NAMALWA (cell line): ENCODE results near the gene GABRG3.

ENCODE experiments used
- DNase-seq: peaks from one replicate; pipeline ENCODE4 v3.0.0-alpha.2; 2015; ENCODE audit warnings: low spot score

Gene GABRG3

DNA sequence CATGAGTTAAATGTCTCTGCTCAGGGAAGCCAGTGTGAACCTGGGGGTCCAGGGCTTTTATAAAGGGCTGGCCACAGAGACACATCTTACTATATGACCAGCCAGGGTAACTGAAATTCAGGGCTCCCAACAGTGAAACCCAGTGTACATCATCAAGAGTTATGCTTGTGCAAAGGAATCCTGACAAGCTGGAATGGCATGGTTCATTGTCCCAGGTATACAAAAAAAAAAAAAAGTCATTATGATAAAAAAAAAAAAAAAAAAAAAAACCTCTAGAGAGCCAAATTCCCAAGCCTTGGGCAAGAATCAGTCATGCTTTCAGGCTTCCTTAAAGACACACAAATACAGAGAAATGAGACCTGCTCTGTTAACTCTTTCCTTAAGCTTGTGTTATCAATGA lies 452.0 kb downstream of the GABRG3 start:
- DNase-seq, result no peak

DNA sequence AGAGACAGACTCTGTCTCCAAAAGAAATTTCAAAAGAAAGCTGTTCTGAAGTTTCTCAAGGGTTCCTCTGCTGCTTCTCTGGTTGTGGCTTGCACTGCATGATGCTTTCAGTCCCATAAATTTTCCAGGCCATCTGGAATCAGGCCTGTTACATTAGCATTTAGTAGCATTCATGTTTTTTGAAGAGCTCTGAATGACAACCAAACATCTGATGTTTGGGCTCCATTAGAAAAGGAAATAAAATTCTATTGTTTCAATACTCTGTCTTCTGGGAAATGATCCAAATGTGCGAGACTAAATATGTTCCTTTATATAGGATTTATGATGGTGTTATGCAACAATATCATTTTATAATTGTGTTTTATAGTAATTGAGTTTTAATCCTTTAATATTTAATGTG lies 455.8 kb downstream of the GABRG3 start:
- no peak for DNase-seq

DNA sequence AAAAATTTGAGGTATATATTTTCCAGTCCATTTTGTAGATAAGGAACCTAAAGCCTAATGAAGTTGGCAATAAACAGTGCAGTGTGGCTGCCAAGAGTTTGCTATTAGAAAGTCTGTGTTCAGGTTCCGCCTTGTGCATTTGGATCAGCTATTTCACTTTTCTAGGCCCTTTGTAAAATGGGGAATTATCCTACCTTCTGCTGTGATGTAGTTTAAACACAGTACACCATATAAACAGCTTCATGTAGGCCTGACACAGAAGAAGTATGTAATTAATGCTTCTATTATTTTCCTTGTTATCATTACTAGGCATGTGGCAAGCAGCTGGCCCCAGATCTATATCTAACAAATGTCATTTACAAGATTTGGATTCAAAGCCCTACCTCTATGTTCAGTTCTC lies 456.3 kb downstream of the GABRG3 start:
- DNase-seq, result no peak

DNA sequence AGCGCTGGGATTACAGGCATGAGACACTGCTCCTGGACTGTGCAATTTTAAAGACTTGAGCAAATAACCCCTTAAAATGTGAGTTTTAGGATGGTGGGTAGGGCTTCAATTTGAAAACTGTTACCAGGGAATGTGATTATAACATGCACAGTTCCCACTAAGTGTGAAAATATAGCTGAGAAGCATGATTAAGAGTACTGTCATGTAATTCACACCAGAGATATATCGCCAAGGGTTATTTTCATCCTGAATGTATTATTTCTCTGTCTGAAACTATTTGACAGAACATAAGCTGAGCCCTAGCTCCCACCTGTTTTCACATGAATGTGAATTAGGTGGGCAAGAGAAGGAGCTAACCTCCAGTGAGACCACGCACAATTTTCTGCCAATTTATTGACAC lies 457.2 kb downstream of the GABRG3 start:
- DNase-seq, result no peak

DNA sequence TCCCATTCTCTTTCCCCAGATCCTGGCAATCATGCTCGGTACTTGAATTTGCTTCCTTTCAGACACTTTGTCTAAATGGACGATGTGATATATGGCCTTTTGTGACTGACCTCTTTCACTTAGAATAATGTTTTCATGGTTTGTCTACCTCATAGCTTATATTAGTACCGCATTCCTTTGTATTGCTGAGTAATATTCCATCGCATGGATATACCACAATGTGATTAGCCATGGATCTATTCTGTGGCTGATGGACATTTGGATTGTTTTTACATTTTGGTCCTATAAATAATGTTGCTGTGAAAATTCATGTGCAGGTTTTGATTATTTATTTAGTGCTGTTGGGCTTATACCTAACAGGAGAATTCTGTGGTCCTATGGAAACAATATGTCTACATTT lies 458.6 kb downstream of the GABRG3 start:
- DNase-seq, result no peak

DNA sequence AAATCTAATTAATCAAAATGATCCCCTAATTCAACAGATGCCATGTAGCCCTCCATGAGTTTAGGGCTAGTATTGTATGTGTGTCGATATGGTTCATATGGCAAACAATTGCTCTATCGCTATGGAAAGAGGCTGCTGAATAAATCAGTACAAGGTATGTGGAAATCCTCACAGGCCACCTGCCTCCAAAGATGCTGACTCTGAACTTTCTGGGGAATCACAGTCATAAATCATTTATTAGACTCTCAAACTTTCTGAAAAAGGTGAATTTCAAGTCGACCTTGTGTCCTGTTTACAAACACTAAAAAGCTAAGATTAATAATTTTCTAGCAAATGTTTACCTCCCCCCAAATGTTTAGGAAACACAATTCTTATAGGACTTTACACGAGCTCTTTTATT lies 462.6 kb downstream of the GABRG3 start:
- DNase-seq, result no peak

DNA sequence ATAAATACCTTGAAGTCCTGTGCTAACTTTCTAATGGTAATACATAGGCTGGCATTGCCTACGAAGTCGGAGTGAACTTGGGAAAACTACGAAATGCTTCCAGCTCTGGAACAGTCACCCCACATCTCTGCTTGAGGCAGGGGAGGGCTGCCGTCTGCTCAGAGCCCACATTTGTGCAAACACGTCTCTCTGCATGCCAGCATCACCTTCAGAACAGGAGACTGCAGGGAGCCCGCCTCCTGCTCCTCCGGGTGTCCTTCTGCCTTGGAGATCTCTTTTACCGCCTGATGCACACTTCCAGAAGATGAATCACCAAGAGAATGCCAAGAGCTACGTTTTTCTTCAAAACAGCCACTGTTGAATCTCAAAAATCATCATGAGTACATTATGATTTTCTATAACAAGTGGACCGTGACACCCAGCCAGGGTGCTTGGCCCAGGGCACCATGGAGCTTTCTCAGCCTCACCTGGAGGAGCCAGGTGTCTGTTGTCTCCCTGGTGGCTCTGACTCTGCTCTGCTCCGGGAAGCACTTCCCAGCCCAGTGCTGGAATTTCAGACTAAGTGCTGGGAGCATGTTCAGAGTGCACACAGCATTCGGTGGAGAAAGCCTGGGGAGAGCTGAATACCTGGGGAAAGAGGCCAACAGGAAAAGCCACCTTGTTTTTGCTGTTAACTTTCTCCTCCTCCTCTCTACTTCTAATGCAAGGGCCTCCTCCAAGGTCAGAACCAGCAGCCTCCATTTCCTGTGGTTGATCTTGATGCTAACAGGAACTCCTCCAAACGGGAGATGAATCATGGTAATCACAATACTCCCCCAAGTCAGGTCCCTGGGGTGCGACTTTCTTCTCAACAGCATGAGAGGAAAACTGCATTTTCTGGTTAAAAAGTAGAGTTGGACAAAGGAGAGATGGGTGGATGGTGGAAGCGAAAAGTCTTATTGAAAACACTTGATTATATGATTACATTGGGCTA lies 467.7 kb downstream of the GABRG3 start:
- DNase-seq, result no peak

DNA sequence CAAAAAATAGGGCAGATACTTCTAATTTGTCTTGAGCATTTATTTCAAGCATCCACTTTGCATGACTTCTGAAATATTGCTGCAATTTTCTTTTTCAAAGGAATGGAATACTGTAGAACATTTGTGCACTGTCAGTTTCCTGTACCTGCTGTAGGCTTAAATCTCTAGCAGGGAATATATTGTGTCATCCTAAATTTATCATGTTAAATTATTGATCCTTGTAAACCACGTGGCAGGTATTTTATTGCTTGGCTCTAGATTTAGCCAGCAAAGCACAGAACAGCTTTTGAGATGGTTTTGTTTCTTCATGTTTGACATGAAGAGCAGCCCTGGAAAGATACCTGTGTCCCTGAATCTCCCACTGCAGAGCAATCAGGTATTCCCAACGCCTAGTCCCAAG lies 470.1 kb downstream of the GABRG3 start:
- DNase-seq, result no peak

DNA sequence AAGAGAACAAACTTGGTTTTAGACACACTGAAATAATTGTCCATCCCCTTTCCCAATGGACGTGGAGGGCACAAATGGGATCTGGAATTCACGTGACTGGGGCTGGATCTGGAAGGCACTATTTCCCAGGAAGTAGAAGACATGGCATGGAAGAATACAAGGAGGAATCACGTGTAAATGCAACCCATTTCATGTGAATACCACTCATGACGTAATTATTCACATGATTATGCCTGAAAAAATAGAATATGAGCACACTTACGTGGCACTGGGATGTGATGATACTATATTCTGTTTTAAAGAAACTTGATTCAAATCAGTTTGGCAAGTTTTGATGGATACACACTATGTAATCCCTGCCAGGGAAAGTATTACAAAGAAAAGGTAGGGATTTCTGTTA lies 477.3 kb downstream of the GABRG3 start:
- DNase-seq, result no peak

DNA sequence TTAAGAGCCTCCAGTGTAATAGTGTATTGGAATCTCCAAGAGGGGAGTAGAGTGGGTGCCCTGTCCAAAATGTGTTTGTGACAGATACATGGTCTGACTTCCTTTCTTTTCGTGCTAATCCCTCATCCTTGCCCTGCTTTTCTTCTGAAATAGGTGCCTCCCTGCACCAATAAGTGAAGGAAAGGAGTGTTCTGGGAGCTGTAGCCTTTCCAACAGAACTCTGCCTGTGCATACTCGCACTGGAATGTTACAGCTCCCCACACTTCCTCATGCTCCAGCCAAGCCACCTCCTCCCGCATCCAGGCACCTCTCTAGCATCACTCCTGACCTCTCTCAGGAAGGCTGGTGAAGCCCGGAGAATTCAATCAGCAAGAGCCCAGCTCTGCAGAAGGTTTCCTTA lies 478.0 kb downstream of the GABRG3 start:
- DNase-seq, result no peak

DNA sequence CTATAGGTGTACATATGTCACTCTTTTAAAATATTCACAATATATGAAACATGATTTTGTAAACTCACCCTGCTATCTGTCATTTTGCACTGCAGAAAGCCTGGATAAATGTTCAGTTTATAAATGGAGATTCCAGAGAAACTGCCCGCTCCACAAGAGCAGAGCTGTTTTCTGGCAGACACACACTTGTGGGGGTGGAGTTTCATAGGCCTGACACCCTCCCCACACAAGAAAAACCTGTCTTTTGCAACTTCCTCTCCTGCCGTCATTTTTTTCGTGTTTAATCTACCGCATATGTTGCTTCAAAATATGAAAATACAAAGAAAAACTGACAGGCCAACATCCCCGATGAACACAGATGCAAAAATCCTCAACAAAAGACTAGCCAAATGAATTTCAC lies 479.0 kb downstream of the GABRG3 start:
- DNase-seq, result no peak

DNA sequence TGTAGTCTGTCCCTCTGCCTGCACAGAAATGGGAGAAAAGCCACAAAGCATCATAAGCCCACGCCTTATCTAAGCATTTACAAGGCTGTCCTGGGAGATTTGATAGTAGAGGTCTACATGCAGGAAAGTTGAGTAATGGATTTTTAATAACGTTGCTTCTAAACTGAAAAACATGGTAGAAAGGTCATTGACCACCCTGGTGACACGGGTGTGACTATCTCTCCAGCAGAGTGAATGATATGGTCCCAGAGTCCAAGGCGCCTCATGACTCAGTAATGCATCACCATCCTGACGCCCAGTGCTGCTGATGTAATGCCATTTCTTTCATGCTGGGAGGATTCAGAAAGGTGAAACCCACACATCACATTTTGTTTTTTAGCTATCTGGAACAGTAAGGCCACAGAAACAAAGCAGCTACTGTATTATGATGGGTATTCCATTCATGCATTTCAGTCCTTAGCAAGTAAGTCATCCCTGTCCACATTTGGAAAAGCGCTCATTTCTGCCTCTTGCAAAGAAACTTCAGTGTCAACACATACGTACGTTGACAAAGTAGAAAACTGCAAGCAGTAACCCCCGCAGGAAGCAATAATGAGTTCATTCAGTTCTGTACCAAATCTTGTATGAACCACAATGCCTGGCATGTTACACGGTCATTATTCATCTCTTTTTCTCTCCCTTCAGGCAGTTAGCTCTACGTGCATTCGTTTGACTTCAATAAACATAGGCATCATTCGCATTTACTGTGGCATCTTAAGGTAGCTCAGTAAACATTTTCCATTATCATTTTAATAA lies 483.5 kb downstream of the GABRG3 start:
- no peak for DNase-seq

DNA sequence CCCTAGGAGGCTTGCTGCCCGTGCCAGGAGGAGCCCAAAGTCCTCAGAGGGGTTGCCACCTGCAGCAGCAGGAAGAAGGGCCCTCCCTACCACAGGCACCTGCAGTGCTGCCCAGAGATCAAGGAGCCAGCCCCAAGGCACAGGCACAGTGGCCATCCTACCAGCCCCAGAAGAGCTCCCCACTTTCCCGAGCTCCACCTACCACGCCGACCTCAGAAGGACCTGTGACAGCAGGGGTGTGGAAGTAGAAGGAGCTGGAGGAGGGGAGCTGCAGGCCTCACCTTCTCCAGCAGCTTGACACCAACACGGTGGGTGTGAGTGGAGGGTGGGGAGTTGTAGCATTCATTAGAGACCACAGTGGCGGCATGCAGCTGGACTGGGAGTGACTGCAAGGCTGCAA lies 485.8 kb downstream of the GABRG3 start:
- no peak for DNase-seq

DNA sequence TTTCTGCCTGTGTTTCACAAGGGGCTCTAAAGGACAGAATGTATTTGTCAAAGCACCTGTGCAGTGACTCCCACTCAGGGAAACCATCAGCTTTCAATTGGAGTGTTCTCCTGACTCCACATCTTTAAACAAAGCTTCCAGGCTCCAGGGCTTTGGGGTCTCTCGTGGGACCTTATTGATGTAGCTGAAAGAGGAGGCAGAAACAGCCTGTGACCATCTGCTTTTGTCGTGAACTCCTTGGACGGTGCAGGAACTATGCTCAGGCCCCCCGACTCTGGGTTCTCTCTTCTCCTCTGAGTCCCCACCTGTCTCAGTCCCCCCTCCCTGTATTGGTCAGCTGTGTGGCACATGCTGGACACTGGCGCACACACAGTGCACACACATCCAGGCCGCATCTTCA lies 486.8 kb downstream of the GABRG3 start:
- no peak for DNase-seq

DNA sequence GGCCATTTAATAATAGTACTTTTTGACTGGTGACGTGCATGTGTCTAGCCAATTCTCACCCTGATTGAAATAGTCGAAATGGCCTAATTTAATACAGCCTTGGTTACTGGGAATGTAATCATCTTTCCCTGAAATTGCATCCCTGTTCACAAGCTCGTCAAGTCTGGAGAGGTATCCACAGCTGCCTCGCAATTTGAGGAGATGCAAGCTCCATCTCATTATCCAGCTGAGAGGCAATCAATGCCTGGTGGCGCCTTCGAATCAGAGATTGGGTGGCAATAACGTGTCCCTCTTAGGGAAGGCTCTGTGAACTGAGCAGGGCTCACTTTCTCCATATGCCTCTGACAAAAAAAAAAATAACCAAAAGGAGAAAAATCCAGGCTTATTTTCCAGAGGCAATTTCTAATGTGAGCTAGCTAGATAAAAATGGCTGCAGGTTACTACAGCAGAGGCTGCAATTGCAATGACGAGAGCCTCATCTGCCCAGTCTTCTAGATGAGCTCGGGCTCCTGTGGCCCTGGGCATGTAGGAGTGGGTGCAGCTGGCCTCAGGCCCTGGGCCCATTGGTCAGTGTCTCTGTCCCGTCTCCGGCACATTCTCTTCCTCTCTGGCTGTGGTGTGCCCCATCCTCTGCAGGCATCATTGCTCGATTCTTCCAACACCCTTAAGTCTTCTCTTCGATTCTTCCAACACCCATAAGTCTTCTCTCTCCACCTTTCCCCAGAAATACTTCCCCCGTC lies 487.5 kb downstream of the GABRG3 start:
- DNase-seq, result no peak

DNA sequence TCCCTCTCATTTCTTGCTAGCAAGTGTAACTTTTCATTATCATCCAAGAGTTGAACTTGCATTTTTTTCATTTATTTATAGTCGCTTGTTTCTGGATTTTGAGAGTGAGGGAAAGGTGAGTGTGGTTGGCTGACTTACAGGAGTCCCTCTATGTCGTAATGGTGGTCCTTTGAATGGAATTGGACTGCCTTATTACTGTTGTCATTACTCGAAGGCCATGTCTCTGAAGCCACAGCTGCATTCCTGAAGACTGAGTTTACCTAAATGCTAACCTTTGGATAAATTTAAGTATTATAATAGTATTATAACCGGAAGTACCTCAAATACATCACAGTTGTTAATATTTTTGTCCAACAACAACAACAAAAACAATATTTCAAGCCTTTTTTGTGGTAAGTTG lies 488.9 kb downstream of the GABRG3 start:
- no peak for DNase-seq

DNA sequence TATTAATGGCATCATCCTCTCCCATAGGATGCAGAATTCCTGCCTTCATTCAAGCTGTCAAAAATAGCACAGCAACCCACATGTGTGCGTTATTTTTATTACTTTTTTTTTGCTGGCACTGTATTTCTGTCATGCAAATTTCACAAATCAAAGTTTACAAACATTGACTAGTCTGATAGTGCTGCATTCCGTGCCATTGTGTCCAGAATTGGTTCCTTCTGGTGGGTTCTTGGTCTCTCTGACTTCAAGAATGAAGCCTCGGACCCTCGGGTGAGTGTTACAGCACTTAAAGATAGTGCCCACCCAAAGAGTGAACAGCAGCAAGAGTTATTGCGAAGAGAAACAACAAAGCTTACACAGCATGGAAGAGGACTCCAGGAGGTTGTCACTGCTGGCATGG lies 490.2 kb downstream of the GABRG3 start:
- no peak for DNase-seq

DNA sequence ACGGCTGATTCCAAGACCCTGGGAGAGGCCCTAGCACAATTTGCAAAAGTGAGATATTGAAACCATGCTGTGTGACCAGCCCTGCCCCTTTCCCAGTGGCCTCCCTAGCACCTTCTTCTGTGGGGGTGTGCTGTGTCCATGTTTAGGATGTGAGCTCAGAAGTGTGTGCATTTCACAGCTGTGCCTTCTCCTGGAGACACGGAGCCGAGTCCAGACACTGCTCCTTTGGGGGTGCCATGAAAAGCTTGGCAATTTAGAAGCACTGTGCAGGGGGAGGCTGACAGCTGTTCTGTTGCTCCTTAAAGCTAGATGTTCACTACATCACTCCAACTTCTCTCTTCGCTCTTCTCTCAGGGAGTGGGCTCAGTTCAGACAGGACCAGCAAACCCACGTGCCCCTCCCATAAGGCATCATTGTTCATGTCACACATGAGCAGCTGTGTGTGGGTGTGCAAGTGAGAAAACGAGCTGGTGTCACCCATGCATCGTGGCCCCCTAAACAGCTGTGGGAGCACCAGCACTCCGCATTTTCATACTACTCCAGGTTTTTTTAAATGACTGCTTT lies 492.6 kb downstream of the GABRG3 start:
- DNase-seq, result no peak

DNA sequence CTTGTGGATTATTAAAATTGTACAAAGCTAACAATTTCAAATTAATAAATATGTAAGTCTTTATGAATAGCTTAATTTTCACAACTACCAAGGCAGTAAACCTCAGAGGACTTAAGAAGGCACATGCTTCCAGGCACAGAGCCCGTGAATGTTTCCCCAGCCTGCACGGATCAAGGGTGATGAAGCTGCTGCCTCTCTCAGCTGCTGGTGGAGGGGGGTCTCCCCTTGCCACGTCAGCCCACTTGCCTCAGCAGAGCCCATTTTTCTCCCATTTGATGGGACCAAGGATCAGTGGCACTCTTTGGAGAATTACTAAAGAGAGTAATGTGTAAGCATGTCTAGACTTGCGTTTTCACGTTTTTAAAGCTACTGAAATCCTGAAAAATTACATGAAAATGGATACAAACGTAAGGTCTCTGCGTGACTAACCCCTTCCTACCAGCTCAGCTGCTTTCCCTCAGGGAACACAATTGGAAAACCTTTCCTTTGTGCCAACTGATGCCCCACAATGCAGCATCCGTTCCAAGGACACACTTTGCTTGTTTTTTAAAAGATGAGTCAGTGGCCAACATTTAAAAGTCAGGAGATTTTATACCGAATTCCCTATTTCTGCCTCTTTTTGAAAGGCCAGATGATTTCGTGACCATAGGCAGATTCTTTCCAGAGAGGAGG lies 494.1 kb downstream of the GABRG3 start:
- no peak for DNase-seq

DNA sequence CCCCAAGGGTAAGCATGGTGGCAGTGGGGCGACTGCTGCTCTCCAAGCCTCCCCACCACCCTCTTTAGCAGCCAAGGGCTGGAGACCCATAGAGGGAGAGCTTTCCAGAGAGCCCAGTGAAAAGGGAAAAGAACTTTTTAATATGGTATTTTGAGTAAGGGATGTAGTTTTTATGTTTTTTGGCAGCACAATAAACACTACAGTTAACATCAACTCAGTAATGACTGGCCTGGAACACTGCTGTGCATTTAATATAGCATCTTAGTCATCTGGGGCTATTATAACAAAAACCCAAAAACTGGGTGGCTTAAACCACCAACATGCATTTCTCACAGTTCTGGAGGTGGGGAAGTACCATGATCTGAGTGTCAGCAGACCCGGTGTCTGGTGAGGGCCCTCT lies 495.8 kb downstream of the GABRG3 start:
- DNase-seq, result no peak

DNA sequence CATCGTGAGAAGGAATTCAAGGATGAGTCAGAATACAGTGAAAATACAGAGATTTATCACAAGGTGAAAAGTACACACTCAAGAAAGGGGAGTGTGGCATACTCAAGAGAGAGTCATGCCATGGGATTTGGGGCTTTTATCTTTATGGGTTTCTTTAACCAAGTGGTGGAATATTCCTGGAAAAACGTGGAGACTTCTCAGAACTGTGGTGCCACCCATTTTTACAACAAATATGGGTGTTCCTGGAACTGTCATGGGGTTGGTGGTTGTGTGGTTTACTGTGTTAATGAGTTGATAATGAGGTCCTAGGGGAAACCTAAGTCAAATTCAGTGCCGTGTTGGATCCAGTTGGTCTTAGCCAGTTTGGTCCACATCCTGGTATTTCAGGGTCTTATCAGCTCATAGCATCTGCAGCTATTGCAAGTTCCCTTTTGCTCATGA lies 497.2 kb downstream of the GABRG3 start:
- no peak for DNase-seq

DNA sequence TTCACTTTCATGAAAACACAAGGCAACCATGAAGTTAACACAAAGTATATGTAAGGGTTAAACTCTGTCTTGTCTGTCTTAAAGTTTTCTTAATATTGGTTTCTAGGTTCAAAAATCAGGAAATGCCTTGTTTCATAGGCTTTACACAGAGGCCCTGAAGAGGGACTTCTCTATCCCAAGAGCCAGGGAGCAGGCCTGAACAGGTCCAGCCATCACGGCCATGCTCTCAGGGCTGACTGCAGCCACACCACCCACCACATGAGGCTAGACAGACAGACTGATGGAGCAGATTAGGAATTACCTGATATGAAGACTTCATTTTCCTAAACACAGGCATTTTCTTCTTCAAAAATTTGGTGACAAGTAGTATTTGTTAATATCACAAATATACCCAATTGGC lies 502.9 kb downstream of the GABRG3 start:
- no peak for DNase-seq
